Measurements from ENCODE around the gene TCF7L2. TPM values are rescaled to one million over a fixed set of nuclear protein-coding genes. Genes with fewer than 3 reads are reported as not detected.

Gene TCF7L2
- total and polyA plus RNA-seq, 9 of the 15 experiments (the other 6 are each of a cell fraction or from before 2014, with no cell fraction given), result 0.32 to 2.8 (median 0.92) TPM

DNA sequence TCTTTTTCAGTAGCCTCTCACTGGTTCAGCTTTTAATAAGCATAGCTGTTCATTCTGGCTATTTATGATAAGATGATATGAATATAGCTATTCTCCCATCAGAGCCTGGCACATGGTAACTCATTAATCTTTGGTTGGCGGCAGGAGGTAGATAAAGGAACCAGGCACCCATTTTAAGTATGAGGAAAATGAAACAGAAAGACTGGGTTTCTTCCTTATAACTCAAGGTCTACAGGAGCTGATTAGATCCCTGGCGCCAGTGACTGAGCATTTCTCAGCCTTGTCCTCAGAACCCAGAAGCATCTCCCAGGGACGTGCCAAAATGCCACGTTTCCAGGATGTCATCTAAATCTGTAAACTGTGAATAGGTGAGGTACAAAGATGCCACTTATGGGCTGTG lies 141.9 kb downstream of the TCF7L2 start (continued):
- TF ChIP-seq, protein P1, sequence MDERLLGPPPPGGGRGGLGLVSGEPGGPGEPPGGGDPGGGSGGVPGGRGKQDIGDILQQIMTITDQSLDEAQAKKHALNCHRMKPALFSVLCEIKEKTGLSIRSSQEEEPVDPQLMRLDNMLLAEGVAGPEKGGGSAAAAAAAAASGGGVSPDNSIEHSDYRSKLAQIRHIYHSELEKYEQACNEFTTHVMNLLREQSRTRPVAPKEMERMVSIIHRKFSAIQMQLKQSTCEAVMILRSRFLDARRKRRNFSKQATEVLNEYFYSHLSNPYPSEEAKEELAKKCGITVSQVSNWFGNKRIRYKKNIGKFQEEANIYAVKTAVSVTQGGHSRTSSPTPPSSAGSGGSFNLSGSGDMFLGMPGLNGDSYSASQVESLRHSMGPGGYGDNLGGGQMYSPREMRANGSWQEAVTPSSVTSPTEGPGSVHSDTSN (CRISPR knock-in tag; IDR thresholded peaks at IDR 0.05; ENCODE audit: low read depth), result no peak
- TF ChIP-seq, protein P1 (tag; conservative IDR thresholded peaks at IDR 0.05; ENCODE audit: low read depth), result peak; percentile 92
- no peak for TF ChIP-seq LEF1 (IDR thresholded peaks at IDR 0.05)
- peak; percentile 65 for TF ChIP-seq DPF2 (IDR thresholded peaks at IDR 0.05)
- TF ChIP-seq, protein P2, sequence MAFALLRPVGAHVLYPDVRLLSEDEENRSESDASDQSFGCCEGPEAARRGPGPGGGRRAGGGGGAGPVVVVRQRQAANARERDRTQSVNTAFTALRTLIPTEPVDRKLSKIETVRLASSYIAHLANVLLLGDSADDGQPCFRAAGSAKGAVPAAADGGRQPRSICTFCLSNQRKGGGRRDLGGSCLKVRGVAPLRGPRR (CRISPR knock-in tag; IDR thresholded peaks at IDR 0.05), result no peak
- TF ChIP-seq, protein P3, sequence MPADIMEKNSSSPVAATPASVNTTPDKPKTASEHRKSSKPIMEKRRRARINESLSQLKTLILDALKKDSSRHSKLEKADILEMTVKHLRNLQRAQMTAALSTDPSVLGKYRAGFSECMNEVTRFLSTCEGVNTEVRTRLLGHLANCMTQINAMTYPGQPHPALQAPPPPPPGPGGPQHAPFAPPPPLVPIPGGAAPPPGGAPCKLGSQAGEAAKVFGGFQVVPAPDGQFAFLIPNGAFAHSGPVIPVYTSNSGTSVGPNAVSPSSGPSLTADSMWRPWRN (IDR thresholded peaks at IDR 0.05; ENCODE audit: low read depth), result no peak
- no peak for TF ChIP-seq ZNF551 (CRISPR knock-in tag; IDR thresholded peaks at IDR 0.05)
- peak; percentile 59 for TF ChIP-seq NFE2 (IDR thresholded peaks at IDR 0.05; ENCODE audit: low read depth)
- TF ChIP-seq, protein P4, sequence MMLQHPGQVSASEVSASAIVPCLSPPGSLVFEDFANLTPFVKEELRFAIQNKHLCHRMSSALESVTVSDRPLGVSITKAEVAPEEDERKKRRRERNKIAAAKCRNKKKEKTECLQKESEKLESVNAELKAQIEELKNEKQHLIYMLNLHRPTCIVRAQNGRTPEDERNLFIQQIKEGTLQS (IDR thresholded peaks at IDR 0.05), result no peak
- TF ChIP-seq, protein P4 (CRISPR knock-in tag; conservative IDR thresholded peaks at IDR 0.05), result no peak
- no peak for TF ChIP-seq NCOA6 (IDR thresholded peaks at IDR 0.05)
- TF ChIP-seq, protein P5, sequence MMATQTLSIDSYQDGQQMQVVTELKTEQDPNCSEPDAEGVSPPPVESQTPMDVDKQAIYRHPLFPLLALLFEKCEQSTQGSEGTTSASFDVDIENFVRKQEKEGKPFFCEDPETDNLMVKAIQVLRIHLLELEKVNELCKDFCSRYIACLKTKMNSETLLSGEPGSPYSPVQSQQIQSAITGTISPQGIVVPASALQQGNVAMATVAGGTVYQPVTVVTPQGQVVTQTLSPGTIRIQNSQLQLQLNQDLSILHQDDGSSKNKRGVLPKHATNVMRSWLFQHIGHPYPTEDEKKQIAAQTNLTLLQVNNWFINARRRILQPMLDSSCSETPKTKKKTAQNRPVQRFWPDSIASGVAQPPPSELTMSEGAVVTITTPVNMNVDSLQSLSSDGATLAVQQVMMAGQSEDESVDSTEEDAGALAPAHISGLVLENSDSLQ (IDR thresholded peaks at IDR 0.05), result peak; percentile 51
- no peak for TF ChIP-seq ZNF239 (CRISPR knock-in tag; IDR thresholded peaks at IDR 0.05)
- TF ChIP-seq, protein P6, sequence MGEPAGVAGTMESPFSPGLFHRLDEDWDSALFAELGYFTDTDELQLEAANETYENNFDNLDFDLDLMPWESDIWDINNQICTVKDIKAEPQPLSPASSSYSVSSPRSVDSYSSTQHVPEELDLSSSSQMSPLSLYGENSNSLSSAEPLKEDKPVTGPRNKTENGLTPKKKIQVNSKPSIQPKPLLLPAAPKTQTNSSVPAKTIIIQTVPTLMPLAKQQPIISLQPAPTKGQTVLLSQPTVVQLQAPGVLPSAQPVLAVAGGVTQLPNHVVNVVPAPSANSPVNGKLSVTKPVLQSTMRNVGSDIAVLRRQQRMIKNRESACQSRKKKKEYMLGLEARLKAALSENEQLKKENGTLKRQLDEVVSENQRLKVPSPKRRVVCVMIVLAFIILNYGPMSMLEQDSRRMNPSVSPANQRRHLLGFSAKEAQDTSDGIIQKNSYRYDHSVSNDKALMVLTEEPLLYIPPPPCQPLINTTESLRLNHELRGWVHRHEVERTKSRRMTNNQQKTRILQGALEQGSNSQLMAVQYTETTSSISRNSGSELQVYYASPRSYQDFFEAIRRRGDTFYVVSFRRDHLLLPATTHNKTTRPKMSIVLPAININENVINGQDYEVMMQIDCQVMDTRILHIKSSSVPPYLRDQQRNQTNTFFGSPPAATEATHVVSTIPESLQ (CRISPR knock-in tag; IDR thresholded peaks at IDR 0.05), result no peak
- no peak for TF ChIP-seq NEUROD1 (IDR thresholded peaks at IDR 0.05; ENCODE audit: borderline replicate concordance, low read depth, low read length, partially characterized antibody)
- no peak for TF ChIP-seq MCM3 (IDR thresholded peaks at IDR 0.05)
- TF ChIP-seq FOXK1 (CRISPR knock-in tag; IDR thresholded peaks at IDR 0.05; ENCODE audit: borderline replicate concordance), result no peak
- no peak for TF ChIP-seq ZC3H8 (IDR thresholded peaks at IDR 0.05)
- TF ChIP-seq MTA2 (IDR thresholded peaks at IDR 0.05; ENCODE audit: low read depth), result peak; percentile 54
- no peak for TF ChIP-seq ZFP1 (CRISPR knock-in tag; IDR thresholded peaks at IDR 0.05)
- TF ChIP-seq CBFA2T2 (conservative IDR thresholded peaks at IDR 0.05), result peak; percentile 71
- TF ChIP-seq CAMTA2 (CRISPR knock-in tag; conservative IDR thresholded peaks at IDR 0.05), result no peak
- TF ChIP-seq, protein P7, sequence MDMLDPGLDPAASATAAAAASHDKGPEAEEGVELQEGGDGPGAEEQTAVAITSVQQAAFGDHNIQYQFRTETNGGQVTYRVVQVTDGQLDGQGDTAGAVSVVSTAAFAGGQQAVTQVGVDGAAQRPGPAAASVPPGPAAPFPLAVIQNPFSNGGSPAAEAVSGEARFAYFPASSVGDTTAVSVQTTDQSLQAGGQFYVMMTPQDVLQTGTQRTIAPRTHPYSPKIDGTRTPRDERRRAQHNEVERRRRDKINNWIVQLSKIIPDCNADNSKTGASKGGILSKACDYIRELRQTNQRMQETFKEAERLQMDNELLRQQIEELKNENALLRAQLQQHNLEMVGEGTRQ (CRISPR knock-in tag; IDR thresholded peaks at IDR 0.05), result no peak
- peak; percentile 77 for TF ChIP-seq NCOR1 (IDR thresholded peaks at IDR 0.05)
- peak; percentile 45; the same call in 1 of the 2 replicates for TF ChIP-seq SMARCA4 (IDR thresholded peaks at IDR 0.05)
